CD4-positive, alpha-beta T cell treated with Interleukin-1 beta for 1 hour (primary cell): Measurements from ENCODE around the gene SLC2A13.
"Not testable (repeated sequence)": the region's sequence is repeated elsewhere in the genome, so short reads cannot be mapped to it uniquely, and the experiment has no call there.

Experiments used
- DNase-seq, 2 donors: peaks; one replicate each; pipeline ENCODE4 v3.0.0-alpha.2; 2020 to 2022

Gene SLC2A13

DNA sequence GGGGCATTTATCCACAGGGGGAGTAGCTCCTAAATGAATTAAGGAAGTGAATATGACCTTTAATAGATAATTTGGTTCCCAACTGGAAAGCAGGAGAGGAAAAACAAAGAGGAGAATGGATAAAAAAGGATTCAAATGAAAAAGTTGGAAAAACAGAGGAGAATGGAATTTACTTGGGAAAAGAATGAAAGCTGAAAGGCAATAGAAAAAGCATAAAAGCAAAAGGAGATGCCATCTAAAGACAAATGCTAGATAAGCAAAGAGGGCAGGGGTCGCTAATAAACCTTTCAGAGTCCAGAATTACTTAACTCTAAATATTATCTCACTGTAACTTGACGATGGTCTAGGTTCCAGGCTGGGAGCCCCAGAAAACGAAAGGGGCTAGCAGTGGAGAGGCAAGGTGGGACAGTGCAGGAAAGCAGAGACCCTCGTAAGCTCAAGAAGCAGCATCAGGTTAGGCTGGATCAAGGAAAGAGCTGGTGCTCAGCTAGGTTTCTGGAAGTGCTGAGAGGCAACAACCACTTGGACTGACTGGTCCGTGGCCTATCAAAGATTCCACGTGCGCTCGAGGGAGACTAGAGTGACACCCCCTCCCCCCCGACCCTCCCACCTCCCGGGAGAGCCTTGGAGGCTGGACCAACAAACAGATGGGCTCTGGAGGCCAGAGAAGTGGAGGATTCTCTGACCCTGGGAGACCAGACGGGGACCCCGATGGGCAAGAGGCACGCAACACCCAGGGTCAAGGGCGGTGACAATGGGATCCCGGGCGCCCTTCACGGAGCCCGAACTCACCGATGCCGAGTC is 1.2 kb downstream of the SLC2A13 start:
- no peak for DNase-seq

DNA sequence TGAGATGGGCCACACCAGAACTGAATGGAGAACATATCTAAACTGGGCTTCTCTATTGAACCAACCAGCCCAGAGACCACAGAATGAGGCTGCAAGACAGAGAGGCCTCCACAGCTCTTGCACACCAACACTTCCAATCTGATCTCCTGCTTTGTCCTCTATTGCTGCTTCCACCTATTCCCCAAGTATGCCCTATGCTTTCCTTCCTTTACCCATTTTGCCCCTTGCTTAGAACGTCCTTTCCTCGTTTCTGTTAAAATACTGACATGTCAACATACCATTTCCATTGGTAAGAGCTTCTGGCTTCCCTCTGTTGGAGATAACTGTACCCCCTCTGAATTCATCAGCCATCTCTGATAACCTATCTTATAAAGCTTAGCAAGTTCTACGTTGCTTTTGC is 2.8 kb downstream of the SLC2A13 start:
- no peak for DNase-seq

DNA sequence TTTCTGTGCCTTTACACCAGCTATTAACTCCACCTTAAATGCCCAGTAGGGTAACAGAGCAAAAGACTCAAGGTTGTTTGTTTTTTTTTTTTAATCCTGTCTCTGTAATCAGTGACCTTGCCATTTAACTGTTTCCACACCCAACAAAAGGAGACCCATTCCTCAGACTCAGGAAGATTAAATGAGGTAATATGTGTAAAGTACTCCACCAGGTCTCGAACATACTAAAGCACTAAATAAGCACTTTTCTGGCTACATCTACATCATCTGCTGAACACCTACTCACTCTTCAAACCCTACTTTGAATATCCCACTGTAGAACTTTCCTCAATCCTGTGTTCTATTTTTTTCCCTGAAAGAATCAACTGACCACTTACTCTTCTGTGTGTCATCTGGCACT is 4.1 kb downstream of the SLC2A13 start:
- DNase-seq, result no peak

DNA sequence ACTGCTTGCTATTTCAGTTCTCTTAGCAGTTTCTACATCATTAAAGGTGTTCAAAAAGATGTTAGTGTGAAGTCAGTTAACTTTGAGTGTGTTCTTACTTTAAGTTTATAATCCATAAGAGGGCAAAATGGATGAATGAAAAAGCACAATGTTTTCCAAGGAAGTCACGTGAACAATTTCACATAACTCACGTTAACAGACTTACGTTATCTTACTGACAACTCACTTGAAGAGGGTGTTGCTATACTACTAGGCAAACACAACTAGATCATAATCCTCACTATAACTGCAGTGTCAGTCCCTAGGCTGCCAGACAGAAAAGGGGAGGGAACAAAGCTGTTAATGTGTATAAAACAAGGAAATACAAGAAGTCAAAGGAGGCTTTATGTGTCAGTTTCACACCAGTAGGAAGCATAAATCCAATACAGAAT is 6.4 kb downstream of the SLC2A13 start:
- no peak for DNase-seq

DNA sequence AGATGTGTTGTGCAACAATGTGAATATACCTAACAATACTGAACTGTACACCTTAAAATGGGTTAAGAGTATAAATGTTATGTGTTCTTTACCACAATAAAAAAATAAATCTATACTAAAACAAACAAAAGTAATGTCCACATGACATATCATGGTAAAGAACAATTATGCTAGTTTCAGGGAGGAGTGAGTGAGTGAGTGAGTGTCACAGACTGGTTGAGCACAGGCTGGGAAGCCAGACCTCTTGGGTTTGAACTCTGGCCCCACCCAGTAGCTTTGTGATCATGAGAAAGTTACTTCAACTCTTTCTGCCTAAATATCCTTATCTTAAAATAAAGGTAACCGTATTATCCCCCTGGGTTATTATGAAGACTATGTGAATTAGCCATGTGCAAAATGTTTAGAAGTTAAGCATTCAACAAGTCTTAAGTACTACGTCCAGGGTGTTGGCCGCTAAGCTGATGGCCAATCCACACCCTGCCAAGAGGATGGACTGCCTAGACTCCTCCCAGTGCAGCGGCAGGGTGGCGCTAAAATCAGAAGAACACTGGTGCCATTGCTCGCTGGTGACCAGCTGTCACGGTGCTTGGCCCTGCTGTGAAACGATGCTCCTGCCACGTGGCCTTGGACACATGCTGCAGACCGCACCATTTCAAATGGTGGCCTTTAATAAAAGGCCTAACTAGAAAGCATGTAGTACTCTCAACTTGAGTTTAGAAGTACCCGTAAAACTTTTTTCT is 7.3 kb downstream of the SLC2A13 start:
- no peak for DNase-seq

DNA sequence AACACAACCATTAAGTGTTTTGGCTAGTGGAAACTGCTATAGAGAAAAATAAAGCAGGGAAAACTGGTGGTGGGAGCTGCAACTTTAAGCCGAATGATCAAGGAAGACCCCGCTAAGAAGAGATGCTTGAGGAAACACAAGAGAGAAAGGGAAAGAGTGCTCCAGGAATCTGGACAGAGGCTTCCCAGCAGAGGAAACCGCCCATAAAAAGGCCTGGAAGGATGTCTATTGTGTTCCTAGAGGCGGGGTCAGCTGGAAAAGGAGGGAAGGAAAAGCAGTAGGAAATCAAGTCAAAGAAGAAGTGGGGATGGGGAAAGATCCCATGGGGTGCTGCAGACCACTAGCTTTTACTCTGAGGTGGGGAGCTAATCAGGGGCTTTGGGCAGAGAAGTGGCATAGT is 12.4 kb downstream of the SLC2A13 start:
- no peak for DNase-seq

DNA sequence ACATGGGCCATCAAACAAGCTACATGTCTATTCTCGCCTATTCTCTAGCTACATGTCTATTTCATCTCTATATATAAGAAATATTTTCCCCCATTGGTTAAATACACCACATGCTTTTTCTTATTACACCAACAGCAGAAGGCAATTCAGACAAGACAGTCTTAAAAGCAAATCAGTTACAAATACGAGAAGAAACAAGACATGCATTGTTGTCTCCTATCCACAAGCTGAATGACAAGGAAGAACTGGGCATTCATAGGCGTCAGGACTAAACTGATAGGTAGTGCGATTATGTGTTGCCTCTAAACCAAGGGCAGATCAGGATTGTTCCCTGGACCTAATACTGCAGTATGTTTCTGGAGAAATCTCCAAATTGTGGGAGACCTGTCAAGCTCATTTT is 19.4 kb downstream of the SLC2A13 start:
- no peak for DNase-seq

DNA sequence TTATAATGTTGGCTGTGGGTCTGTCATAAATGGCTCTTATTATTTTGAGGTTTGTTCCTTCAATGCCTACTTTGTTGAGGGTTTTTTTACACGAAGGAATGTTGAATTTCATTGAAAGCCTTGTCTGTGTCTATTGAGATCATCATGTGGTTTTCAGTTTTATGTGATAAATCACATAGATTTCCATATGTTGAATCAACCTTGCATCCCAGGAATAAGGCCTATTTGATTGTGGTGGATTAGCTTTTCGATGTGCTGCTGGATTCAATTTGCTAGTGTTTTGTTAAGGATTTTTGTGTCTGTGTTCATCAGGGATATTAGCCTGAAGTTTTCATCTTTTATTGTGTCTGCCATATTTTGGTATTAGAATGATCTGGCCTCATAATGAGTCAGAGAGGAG is 27.6 kb downstream of the SLC2A13 start:
- no peak for DNase-seq

DNA sequence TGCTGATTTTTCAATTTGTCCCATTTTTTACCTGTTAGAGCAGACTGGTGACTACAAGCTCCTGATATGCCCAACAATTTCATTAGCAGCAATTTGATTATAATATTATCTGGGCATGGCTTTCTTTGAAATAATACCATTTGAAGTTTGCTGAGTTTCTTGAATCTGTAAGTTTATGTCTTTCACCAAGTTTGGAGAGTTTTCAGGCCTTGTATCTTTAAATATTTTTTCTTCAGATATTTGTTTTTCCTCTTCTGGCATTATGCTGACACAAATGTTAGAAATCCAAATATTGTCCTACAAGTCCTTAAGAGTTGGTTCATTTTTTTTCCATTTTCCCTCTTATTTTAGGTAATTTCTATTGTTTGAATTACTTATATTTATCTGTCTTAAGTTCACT is 30.4 kb downstream of the SLC2A13 start:
- DNase-seq, result no peak

DNA sequence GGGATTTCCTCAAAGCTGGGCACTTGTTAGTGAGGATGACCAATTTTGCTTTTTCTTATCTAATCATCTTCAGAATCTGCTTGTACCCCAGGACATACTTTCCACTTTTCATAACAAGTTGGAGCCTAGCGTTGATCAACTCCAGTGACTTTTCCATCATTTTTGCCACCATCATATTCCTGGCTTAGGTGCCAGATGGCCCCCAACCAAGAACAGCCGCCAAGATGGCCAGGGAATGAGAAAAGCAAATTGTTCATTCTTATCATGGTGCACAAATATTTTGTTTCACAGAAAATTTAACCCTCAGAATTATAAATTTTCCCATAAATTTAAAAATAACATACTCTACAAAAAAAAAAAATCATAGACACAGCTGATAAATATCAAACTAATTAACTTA is 37.5 kb downstream of the SLC2A13 start:
- no peak for DNase-seq

DNA sequence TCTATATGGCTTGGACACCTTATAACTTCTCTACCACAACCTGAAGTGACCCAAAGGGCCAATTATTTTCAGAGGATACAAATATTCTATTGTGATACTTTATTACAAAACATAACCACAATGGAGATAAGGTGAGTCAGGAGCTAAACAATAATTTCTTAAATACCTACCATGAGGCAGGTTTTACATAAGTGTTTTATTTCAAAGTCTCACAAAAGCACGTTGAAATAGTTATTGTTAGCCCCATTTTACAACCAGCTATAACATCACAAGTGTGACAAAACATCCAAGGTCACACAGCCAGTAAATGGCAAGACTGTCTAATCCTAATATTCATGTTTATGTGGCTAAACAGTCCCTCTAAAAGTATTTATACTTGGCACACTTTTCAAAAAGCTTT is 40.2 kb downstream of the SLC2A13 start:
- no peak for DNase-seq

DNA sequence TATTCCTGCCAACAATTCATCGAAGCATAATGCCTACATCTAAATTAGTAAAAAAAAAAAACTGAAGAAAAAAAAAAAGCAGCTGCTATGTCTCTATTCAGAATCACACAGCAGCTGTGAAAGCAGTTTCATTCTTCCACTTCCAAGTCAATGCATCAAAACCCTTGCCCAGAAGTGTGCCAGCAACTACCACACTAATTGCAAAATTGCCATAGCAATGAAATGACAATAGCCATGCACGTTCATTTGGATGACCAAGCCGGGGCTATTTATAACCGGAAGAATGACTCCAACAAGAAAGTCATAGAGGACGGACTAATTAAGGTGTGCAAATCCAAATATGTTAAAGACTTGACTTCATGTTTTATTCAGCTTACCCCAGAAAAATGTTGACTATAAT is 42.5 kb downstream of the SLC2A13 start:
- DNase-seq, result no peak

DNA sequence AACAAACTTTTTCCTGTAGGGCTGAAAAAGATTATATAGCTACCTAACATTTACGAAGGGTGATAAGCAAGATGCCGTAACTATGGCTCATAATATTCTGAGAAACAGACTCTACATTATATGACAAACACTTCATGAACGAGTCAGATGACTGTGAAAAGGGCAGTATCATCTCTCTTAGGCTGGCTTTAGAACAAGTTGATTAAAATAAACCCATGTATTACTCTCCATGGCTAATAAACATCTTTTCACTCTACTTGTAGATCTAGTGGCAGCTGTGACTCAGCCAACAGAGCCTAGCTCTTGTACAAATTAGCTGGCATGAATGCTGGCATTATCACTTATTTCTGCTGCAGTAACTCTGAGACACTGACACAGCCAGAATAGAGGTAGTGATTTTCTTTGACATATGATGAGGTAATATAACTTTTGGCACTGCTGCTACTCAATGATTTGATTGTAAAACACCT is 47.1 kb downstream of the SLC2A13 start:
- no peak for DNase-seq

DNA sequence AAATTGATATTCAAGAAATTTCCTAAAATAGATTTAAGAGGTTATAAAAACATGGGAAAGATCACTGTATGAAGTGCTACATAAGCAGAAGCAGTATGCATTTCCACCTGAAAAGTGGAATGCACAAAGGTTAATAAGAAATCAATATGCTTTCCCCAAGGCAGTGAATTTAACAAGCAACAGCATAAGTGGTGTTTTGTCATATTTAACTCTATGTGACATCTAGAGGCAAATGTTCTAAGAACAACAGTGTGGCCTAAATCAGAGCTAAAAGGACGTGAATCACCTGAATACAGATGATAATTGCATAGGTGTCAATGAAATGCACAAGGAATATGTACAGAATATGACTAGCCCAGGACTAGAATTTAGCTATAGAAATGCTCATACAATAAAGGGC is 49.5 kb downstream of the SLC2A13 start:
- no peak for DNase-seq

DNA sequence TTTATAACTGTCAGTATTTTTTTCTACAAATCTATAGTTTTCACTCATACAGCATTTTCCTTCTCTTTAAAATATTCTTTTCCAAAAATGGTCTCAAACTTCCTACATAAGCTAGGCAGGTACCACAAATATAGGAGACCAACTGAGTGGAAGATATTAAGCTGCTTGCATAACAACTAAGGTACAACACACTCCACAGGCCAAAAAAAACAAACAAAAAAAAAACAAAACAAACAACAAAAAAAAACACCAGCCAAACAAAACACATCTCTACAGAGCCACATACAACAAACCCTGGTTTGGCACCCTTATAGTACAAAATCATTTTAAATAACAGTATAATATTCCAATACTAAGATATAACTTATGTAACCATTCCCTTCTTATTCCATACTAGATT is 50.1 kb downstream of the SLC2A13 start:
- DNase-seq, result no peak

DNA sequence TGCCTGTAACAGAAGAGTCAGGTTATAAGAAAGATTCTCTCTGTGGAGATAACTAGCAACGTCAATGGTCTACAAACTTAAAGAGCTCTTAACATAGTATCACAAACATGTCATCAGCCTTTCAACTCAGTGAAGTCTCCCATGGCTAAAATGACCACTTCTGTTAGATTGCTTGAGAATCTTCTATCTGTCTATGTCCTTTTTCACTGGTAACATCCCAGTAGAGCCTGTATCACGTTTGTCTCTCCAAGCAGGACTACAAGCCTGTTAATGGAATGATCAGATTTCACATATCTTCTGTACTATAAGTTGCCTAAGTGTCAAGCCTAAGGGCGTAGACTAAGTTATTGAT is 50.7 kb downstream of the SLC2A13 start:
- no peak for DNase-seq

DNA sequence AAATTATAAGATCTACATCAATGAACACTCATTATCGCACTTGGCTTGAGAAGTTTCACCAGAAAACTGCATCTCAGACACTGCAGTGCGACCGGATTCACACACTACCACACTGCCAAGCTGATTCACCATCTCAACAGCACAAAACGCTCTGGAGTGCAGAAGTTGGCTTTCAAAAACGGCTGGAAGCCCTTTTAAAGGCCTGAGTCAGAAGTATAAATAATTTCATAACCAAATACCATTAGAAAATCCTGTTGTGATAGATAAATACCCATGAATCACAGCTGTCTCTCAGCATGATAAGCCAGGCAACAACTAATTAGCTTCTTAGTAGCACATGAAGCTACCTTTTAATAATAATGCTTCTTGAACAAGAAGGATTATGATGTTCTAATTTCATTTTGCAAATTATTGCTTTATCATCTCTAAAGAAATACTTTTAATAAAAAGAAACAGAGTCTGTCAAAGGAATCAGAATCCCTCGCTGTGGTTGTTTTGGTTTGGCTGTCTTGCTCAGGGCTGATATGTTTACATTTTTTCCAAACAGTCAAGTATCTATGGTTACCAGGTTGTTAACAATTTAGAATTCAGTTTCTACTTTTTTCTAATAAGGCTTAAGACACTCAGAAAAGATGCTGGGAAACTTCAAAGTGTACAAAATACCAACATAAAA is 51.2 kb downstream of the SLC2A13 start:
- DNase-seq, result no peak

DNA sequence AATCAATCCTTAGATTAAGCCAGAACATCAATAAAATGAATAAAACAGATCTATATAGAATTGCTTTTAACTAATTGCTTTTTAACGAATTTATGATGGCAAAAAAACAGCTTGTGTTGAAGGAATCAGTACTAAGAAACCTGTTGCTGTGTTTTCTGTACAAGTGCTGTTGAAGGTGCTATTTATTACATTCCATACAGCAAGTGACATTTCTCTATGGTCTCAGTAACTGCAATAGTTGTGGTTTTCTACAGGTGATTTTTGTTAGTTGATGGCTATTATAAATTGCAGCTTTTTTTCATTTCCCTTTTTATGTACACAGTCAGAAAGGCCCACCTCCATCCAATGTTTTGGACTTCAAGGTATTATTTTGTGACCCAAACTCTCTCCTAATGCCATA is 56.6 kb downstream of the SLC2A13 start:
- no peak for DNase-seq

DNA sequence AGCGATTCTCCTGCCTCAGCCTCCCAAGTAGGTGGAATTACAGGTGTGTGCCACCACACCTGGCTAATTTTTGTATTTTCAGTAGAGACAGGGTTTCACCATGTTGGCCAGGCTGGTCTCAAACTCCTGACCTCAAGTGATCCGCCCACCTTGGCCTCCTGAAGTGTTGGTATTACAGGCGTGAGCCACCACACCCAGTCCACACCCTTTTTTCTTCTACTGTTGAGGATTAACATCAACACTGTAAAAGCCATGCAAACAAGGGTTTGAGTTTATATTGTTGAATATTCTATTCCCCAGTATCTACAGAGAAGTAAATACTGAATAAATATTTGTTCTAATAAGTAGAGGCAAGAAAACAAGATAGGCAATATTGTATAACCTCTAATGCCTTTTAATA is 58.9 kb downstream of the SLC2A13 start:
- DNase-seq, result not testable (repeated sequence)

DNA sequence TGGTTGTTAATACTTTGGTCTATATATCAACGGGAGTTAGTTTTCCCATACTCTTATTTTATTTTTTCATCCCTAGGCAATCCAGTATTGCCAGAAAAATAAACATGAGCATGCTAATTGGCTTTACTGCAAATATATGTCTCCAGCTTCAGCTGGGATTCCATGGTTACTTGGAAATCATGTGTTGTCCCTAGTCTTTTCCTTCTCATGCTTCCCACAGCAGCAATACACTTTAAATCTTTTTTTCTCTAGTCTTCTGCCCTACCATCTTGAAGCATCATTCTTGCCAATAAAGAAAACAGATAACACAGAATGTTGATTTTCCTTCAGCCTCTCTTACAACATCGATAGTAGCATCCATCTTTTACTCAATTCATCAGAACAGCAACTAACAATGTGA is 60.2 kb downstream of the SLC2A13 start:
- no peak for DNase-seq

DNA sequence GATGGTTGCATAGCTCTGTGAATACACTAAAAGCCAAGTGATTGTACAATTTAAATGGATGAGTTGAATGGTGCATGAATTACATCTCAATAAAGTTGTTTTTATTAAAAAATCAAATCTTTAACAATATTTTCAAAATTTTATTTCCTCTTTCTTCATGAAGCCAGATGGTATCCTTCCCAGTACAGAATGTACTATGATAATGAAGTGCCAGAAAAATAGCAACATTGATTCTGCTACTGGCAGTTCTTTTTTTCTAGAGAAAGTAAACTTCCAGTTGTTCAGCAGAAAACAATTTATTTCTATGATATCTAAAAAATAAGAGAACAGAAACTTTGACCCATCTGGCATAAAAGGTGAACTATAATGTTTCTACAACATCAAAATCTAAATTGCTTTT is 61.5 kb downstream of the SLC2A13 start:
- no peak for DNase-seq

DNA sequence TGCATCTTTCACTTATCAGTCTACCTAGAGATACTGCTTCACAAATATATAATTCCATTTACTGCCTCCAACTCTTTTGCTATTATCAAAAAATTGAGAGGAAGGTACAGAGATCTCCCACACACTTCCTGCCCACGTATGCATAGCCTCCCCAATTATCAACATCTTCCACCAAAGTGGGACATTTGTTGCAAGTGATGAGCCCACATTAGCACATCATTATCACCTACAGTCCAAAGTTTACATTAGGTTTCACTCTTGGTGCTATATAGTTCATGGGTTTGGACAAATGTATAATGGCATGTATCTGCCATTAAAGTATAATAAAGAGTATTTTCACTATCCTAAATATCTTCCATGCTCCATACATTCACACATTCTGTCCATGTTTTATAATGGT is 66.3 kb downstream of the SLC2A13 start:
- no peak for DNase-seq

DNA sequence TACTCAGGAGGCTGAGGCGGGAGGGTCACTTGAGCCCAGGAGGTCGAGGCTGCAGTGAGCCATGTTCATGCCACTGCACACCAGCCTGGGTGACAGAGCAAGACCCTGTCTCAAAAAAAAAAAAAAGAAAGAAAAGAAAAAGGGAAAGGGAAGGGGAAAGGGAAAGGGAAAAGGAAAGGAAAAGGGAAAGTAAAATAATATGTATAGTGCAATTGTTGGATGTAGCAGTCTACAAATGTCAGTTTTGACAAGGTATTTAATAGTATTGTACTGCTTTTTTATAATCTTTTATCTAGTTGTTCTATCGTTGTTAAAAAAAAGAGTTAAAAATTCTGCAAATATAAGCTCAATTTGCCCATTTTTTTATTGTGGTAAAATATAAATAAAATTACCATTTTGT is 67.3 kb downstream of the SLC2A13 start:
- DNase-seq, result no peak

DNA sequence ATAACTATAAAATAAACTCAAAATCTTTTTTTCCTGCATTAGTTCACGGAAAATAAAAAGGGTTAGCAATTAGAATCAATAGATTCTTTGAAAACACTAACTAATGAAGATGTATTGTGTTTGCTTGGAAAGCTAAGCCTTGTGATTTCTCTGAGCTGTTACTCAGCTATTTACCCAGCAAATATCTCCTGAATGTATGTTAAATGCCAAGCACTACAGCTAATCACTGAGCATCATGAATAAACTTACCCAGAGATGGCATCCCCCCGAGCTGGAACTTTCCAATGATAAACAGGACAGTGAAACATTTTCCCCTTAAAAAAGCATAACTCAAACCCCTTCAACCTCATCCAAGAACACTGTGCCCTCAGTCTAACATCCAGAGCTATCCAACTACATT is 71.2 kb downstream of the SLC2A13 start:
- DNase-seq, result no peak
